Measurements from ENCODE around the gene C1orf52. TPM values are rescaled to one million over a fixed set of nuclear protein-coding genes. Genes with fewer than 3 reads are reported as not detected.

Gene C1orf52
- total and polyA plus RNA-seq, 9 of the 15 experiments (the other 6 are each of a cell fraction or from before 2014, with no cell fraction given), result 17.0 to 38.5 (median 33.0) TPM

GRCh38 chr1:85275701-85276214 lies 16.3 kb upstream of the C1orf52 start (continued):
- no peak for TF ChIP-seq MGA (IDR thresholded peaks at IDR 0.05)
- TF ChIP-seq TEAD1 (CRISPR knock-in tag; IDR thresholded peaks at IDR 0.05), result no peak
- TF ChIP-seq SPI1 (IDR thresholded peaks at IDR 0.05; ENCODE audit: borderline replicate concordance, low read depth, low read length), result peak; percentile 76; the same call in 1 of the 2 replicates
